Common myeloid progenitor, CD34-positive (primary cell): Measurements from ENCODE around the gene FAM227B. TPM values are rescaled to one million over a fixed set of nuclear protein-coding genes. Genes with fewer than 3 reads are reported as not detected.
A peak's percentile ranks its signal among the peaks of the same experiment; 100 is the strongest.
"Not testable (repeated sequence)": the region's sequence is repeated elsewhere in the genome, so short reads cannot be mapped to it uniquely, and the experiment has no call there.

Experiments
- CTCF ChIA-PET: fragments of 350-600 bp; sonication (Branson Sonifier 250); formaldehyde crosslinking; loops from one replicate; lab custom pipeline; 2021; ENCODE audit warnings: antibody characterized with exemption; lab: Charles Lee
- POLR2A ChIA-PET: fragments of 350-600 bp; sonication (Branson Sonifier 250); formaldehyde crosslinking; loops from one replicate; lab custom pipeline; 2021; ENCODE audit warnings: antibody characterized with exemption; lab: Charles Lee
- DNase-seq, 3 donors: peaks; one replicate each; pipeline versions ENCODE4 v3.0.0 to v3.0.0-alpha.2; 2013
- H3K27ac ChIP-seq, 2 experiments: 1 replicate in 1 of 2; 2 replicates in 1 of 2; pipeline ENCODE4 v1.7.0; 2013; ENCODE audit warnings: inconsistent platforms in 2 of 2, low read length in 2 of 2, mild to moderate bottlenecking in 2 of 2, low read depth in 1 of 2, moderate library complexity in 1 of 2; ENCODE audit not compliant: severe bottlenecking in 2 of 2, insufficient read depth in 1 of 2, poor library complexity in 1 of 2
- H3K27me3 ChIP-seq, 5 experiments: replicated peaks in 2 of 5; 1 replicate in 3 of 5; 2 replicates in 2 of 5; pipeline versions ENCODE4 v1.6.1 to v1.7.0; 2013; ENCODE audit warnings: low read length in 4 of 5, mild to moderate bottlenecking in 2 of 5, moderate library complexity in 2 of 5, inconsistent platforms in 1 of 5; ENCODE audit not compliant: insufficient read depth in 5 of 5, control insufficient read depth in 4 of 5
- H3K36me3 ChIP-seq, 4 experiments: 1 replicate in 2 of 4; 2 replicates in 2 of 4; pipeline versions ENCODE4 v1.6.1 to v1.7.0; 2013; ENCODE audit warnings: low read length in 3 of 4, control low read depth in 1 of 4, mild to moderate bottlenecking in 1 of 4; ENCODE audit not compliant: control insufficient read depth in 4 of 4, insufficient read depth in 4 of 4
- H3K4me1 ChIP-seq, 4 experiments: 1 replicate in 3 of 4; 2 replicates in 1 of 4; pipeline versions ENCODE4 v1.6.1 to v1.7.1; 2013; ENCODE audit warnings: low read length in 3 of 4, mild to moderate bottlenecking in 3 of 4, control low read depth in 1 of 4, inconsistent platforms in 1 of 4, moderate library complexity in 1 of 4; ENCODE audit not compliant: control insufficient read depth in 4 of 4, insufficient read depth in 4 of 4; ENCODE audit errors: control extremely low read depth in 1 of 4
- H3K4me3 ChIP-seq, 7 experiments: 1 replicate in 4 of 7; 2 replicates in 3 of 7; pipeline versions ENCODE4 v1.5.1 to v1.7.0; 2013; ENCODE audit warnings: mild to moderate bottlenecking in 7 of 7, low read length in 6 of 7, moderate library complexity in 6 of 7, inconsistent platforms in 2 of 7, low read depth in 2 of 7, control low read depth in 1 of 7; ENCODE audit not compliant: insufficient read depth in 4 of 7, control insufficient read depth in 1 of 7; ENCODE audit errors: extremely low read depth in 1 of 7
- H3K9me3 ChIP-seq, 5 experiments: 1 replicate in 4 of 5; 2 replicates in 1 of 5; pipeline versions ENCODE4 v1.6.1 to v1.7.1; 2013; ENCODE audit warnings: low read length in 4 of 5, mild to moderate bottlenecking in 2 of 5, inconsistent platforms in 1 of 5, low read depth in 1 of 5, moderate library complexity in 1 of 5; ENCODE audit not compliant: control insufficient read depth in 4 of 5, insufficient read depth in 2 of 5; ENCODE audit errors: control extremely low read depth in 1 of 5
- WGBS: methylation state at CpG from one replicate; pipeline ENCODE4 v1.1.5; 2013; ENCODE audit not compliant: insufficient coverage; 5-methylcytosine and 5-hydroxymethylcytosine counted together
- polyA plus RNA-seq: library from polyadenylated mRNA; unstranded; fragments of 120-200 nt; gene quantifications from one replicate; pipeline ENCODE4 v1.2.1, GENCODE V29; 2013

FAM227B gene, protein sequence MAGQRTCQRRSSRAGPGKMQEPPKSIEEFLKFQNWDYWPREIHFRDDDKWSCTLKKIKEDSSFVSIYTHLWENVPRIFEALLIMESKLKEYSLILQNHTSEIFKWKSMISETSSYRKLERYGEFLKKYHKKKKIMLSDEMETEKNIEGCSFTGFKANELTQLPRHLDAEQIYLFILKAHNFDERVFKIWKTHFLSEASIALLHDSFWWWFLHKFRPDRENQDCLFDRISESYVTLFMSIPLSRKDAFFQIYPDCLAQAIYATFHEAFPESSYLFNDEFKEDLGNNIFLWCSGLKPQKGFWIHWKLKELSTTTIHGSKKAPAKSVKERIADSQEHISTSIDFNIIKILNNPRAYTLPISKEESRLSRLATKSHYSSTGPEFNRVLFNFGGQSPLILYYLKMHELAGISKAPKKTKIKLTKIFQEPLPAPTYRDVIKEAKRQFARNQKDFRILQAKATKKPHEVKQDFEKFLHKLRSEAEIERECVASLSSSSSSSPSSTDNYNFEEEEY
- polyA plus RNA-seq = 21.1 TPM

DNA sequence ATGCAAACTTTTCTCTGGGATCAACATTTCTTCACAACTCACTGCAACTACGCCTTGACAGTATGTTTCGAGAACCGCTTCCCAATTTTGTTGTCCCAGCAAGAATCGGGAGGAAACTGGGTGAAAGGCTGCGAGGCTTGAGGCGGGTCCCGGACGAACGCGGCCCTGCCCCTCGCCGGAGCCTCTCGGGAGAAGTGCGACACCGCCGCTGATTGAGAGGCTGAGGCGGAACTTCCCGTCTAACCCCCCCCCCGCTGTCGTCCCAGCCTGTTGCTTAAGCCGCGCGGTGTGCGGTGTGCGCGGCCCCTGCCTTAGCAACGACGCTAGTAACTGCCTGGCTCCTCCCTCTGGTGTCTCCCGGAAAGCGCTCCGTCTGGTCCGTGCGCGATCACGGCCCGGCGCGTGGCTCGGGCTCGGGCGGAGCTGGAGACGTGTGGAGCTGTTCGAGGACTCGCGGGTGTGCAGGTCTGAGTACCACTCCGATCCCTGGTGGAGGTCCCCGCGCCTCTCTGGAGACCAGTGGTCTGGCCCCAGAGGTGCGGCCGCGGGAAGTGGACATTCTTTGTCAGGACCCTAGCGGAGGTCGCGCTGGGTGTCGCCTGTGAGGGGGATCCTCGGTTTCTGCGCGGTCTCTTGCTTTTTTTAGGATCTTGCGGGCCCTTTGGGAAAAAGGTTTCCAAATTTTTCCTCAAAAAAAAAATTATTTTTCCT, at the start of gene FAM227B, which contains the start of gene DTWD1:
TSS of gene FAM227B (minus strand) at position 161 of the 711 bp plus-strand sequence. CDS start 5,647 bp downstream, outside the sequence.
TSS of gene DTWD1 (plus strand) at position 391 of the 711 bp plus-strand sequence. CDS start 4,120 bp downstream, outside the sequence.
- Histone ChIP-seq H3K27me3 (no peaks in the 10 kb centered on the region), H3K36me3 (peaks cover 5 to 11% (median 7%) of the 10 kb centered on the region in 4 experiments), H3K4me3 (peak within 1 kb of the TSS; percentile 83 to 99 (median 86)), H3K9me3 (peaks cover 1 to 19% (median 8%) of the 10 kb centered on the region in 5 experiments), H3K27ac (peak within 1 kb of the TSS; percentile 87 to 93), H3K4me1 (peaks cover 11 to 31% (median 20%) of the 10 kb centered on the region in 4 experiments)
- 0% methylated on average over 36 of the region's 59 CpGs for WGBS
- ChIA-PET CTCF (interaction anchor here (1.0 to 1.1 kb wide), 2 partner anchors 9 to 210 kb away, joined by 3 to 4 read pairs; no protein-coding TSS in a partner anchor), POLR2A (interaction anchor here (0.6 to 0.7 kb wide), 2 partner anchors 121 to 734 kb away, joined by 3 read pairs; partner anchors contain the start of gene GABPB1)
- DNase-seq = peak; percentile 99 to 100 (median 99)

DNA sequence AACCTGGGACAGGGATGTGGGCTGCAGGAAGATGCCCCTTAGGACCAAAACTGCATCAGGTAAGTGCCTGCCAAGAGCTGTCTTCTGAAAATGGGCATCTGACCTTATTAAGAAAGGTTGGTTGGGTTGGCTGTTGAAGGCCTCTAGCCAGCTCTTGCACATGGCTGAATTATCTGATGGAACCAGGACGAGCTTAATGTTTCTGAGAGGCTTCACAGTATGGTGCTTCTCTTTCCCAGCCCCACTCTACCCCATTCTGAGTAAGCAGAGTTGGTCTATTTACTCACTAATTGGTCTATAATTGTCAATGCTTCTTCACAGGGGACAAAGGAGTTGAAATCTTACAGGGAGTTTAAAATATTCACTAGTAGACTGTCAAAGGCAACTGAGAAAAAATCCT, 48.7 kb upstream of the FAM227B start:
- WGBS = 100% methylated on average over 1 of the region's 1 CpG
- H3K36me3 ChIP-seq = no peaks in the 10 kb centered on the region
- no peak overlapping the region for H3K27ac ChIP-seq
- no peak for DNase-seq
- POLR2A ChIA-PET = no interaction called here
- H3K4me3 ChIP-seq = no peak overlapping the region
- CTCF ChIA-PET = no interaction called here
- no peaks in the 10 kb centered on the region for H3K27me3 ChIP-seq
- no peaks in the 10 kb centered on the region for H3K9me3 ChIP-seq
- H3K4me1 ChIP-seq = no peaks in the 10 kb centered on the region

DNA sequence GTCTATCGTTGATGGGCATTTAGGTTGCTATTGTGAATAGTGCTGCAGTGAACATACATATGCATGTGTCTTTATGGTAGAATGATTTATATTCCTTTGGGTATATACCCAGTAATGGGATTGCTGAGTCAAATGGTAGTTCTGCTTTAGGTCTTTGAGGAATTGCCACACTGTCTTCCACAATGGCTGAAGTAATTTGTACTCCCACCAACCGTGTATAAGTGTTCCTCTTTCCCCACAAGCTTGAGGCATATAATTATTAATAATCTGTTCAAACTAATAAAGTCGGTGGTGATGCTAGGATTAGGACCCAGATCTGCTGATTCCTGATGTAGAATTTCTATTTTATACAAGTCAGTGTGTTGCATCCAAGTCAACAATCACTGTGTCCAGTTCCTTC, 45.9 kb upstream of the FAM227B start:
- H3K36me3 ChIP-seq, DNase-seq, H3K27me3 ChIP-seq, H3K4me3 ChIP-seq, H3K9me3 ChIP-seq, CTCF ChIA-PET, H3K4me1 ChIP-seq, H3K27ac ChIP-seq: not testable (repeated sequence)
- POLR2A ChIA-PET = interaction anchor here (0.6 kb wide), 1 partner anchor 77 kb away, joined by 3 read pairs; no protein-coding TSS in a partner anchor
- no CpG with 5 or more reads among the region's 3 CpGs for WGBS

DNA sequence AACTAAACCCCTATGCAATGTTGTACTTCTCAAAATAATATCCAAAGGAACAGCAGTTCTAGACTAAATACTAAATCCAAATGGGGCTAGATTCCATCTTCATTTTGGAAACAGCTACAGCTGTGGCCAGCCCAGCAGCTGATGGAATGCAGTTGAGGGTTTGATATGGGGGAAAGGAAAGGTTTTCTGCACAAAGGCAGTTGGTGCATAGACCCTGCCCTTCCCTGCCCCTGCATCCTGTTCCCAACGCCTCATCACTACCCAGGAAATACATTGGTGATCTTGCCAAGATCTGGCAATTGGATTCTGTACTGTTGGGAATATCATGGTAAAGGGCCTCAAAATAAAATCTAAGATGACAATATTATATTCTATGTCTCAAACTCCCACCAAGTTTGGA, 44.1 kb upstream of the FAM227B start:
- CTCF ChIA-PET = no interaction called here
- Histone ChIP-seq H3K9me3 (no peaks in the 10 kb centered on the region), H3K4me1 (no peaks in the 10 kb centered on the region), H3K36me3 (no peaks in the 10 kb centered on the region), H3K4me3 (no peak overlapping the region), H3K27ac (no peak overlapping the region), H3K27me3 (no peaks in the 10 kb centered on the region)
- POLR2A ChIA-PET = no interaction called here
- DNase-seq = no peak
- WGBS = no CpG with 5 or more reads among the region's 1 CpG

DNA sequence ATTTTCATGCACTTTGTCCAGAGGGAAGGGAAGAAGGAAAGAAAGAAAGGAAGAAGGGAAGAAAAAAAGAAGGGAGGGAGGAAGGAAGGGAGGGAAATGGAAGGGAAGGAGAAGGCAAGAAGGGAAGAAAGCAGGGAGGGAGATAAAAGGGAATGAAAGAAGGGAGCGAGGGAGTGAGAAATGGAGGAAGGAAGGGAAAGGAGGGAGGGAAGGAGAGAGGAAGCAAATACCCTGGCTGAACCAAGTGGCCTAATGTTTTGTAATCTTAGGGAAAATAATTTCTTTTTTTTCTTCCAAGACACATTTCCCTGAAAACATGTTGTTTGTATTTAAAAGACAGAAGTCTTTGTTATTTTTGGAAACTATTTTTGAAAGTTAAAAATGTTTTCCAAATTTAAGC, 36.1 kb upstream of the FAM227B start:
- H3K36me3 ChIP-seq = no peaks in the 10 kb centered on the region
- WGBS = 100% methylated on average over 1 of the region's 1 CpG
- no peak for DNase-seq
- H3K27me3 ChIP-seq = no peaks in the 10 kb centered on the region
- CTCF ChIA-PET = no interaction called here
- H3K9me3 ChIP-seq = peaks cover 3 to 31% (median 14%) of the 10 kb centered on the region in 5 experiments
- no peak overlapping the region for H3K4me3 ChIP-seq
- POLR2A ChIA-PET = no interaction called here
- H3K27ac ChIP-seq = no peak overlapping the region
- no peaks in the 10 kb centered on the region for H3K4me1 ChIP-seq

DNA sequence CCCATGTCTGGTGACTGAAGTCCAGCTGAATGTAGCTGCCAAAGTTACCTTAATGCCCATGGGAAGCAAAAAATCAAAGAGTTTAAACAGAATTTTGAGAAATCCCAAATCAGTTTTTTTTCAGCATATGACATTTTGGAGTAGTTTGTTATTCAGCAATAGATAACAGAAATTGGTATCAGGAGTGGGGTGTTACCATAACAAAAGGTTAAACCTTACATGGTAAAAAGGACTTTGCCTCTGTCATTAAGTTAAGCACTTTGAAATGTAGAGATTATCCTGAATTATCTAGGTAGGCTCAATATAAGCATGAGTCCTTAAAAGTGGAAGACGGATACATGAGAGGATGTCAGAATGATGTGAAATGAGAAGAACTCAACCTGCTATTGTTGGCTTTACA, 32.3 kb upstream of the FAM227B start:
- no peaks in the 10 kb centered on the region for H3K27me3 ChIP-seq
- H3K4me3 ChIP-seq = no peak overlapping the region
- H3K36me3 ChIP-seq = no peaks in the 10 kb centered on the region
- WGBS = 100% methylated on average over 1 of the region's 1 CpG
- ChIA-PET POLR2A (interaction anchor here (0.6 kb wide), 1 partner anchor 47 kb away, joined by 4 read pairs; no protein-coding TSS in a partner anchor), CTCF (no interaction called here)
- no peak overlapping the region for H3K27ac ChIP-seq
- no peaks in the 10 kb centered on the region for H3K4me1 ChIP-seq
- H3K9me3 ChIP-seq = peaks cover 3 to 30% (median 14%) of the 10 kb centered on the region in 5 experiments
- peak in 1 of 3 donors; percentile 5 for DNase-seq
